Measurements from ENCODE around the gene LCNL1. TPM values are rescaled to one million over a fixed set of nuclear protein-coding genes. Genes with fewer than 3 reads are reported as not detected.

LCNL1 gene
- total RNA-seq, 1 donor from 2014 or later = not detected

DNA sequence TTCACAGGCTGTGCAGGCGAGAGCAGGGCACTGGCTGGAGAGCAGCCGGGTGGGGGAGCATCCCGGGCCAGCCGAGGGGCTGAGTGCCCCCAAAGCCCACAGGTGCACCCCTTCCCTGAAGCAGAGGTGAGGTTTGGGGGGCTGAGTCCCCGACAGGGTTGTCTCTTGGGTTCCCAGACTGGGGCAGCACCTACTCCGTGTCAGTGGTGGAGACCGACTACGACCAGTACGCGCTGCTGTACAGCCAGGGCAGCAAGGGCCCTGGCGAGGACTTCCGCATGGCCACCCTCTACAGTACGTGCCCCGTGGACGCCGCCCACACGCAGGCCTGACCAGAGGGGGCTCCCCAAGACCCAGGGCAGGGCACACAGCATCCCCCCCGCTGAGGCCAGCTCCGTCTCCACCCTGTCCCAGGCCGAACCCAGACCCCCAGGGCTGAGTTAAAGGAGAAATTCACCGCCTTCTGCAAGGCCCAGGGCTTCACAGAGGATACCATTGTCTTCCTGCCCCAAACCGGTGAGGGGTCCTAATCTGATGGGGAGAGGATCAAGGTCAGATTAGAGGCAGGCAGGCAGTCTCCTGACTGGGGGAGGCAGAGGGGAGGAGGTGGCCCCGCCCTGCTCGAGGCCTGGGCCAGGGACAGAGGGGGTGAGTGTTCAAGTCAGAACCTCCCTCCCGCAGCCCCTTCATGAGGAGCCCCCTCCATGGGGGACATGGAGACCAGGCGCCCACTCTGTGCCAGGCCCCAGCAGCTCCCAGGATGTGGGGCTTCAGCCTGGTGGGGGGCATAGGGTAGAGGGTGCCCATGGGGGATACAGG lies 2.8 kb upstream of the LCNL1 start:
- H3K27me3 ChIP-seq = peaks cover 28% of the 10 kb centered on the region
- H4K20me1 ChIP-seq (ENCODE audit: low read depth) = no peaks in the 10 kb centered on the region
- peaks cover 6% of the 10 kb centered on the region for H3K27me3 Mint-ChIP-seq (ENCODE audit: insufficient read depth, low read depth)
- peaks cover 8% of the 10 kb centered on the region for H3K4me1 ChIP-seq
- no peaks in the 10 kb centered on the region for H3K36me3 Mint-ChIP-seq
- no peak overlapping the region for H3K4me3 Mint-ChIP-seq
- no peak overlapping the region for H3K9ac ChIP-seq
- no peak overlapping the region for H3K27ac Mint-ChIP-seq
- no peak overlapping the region for H3K4me2 ChIP-seq
- H3K27ac ChIP-seq = no peak overlapping the region
- no peaks in the 10 kb centered on the region for H3K79me2 ChIP-seq (ENCODE audit: low read depth)
- no peak for TF ChIP-seq EZH2 (IDR thresholded peaks at IDR 0.05)
- no peak for TF ChIP-seq EZH2phosphoT487 (IDR thresholded peaks at IDR 0.05)
- TF ChIP-seq, protein P1, sequence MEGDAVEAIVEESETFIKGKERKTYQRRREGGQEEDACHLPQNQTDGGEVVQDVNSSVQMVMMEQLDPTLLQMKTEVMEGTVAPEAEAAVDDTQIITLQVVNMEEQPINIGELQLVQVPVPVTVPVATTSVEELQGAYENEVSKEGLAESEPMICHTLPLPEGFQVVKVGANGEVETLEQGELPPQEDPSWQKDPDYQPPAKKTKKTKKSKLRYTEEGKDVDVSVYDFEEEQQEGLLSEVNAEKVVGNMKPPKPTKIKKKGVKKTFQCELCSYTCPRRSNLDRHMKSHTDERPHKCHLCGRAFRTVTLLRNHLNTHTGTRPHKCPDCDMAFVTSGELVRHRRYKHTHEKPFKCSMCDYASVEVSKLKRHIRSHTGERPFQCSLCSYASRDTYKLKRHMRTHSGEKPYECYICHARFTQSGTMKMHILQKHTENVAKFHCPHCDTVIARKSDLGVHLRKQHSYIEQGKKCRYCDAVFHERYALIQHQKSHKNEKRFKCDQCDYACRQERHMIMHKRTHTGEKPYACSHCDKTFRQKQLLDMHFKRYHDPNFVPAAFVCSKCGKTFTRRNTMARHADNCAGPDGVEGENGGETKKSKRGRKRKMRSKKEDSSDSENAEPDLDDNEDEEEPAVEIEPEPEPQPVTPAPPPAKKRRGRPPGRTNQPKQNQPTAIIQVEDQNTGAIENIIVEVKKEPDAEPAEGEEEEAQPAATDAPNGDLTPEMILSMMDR (IDR thresholded peaks at IDR 0.05) = no peak
- no peak for DNase-seq (ENCODE audit: low spot score)
- no peaks in the 10 kb centered on the region for H3K9me3 Mint-ChIP-seq
- H3F3A ChIP-seq (ENCODE audit: low read depth) = peaks cover 11% of the 10 kb centered on the region
- H3K4me1 Mint-ChIP-seq = peaks cover 10% of the 10 kb centered on the region
- H3K9me3 ChIP-seq (ENCODE audit: low read depth) = no peaks in the 10 kb centered on the region
- H2AFZ ChIP-seq (replicated peaks) = no peak overlapping the region
- no peaks in the 10 kb centered on the region for H3K36me3 ChIP-seq
- no peak overlapping the region for H3K4me3 ChIP-seq

GRCh38 chr9:136980669-136981478 lies 1.9 kb upstream of the LCNL1 start:
- TF ChIP-seq, protein P1 (IDR thresholded peaks at IDR 0.05) = no peak
- TF ChIP-seq EZH2phosphoT487 (IDR thresholded peaks at IDR 0.05) = no peak
- Histone ChIP-seq H3K9ac (no peak overlapping the region), H3K27ac (no peak overlapping the region), H3K27me3 (peaks cover 36% of the 10 kb centered on the region), H3K4me1 (peaks cover 16% of the 10 kb centered on the region), H3F3A (ENCODE audit: low read depth) (peaks cover 11% of the 10 kb centered on the region), H4K20me1 (ENCODE audit: low read depth) (no peaks in the 10 kb centered on the region), H3K4me2 (no peak overlapping the region), H2AFZ (replicated peaks) (no peak overlapping the region), H3K9me3 (ENCODE audit: low read depth) (no peaks in the 10 kb centered on the region), H3K36me3 (no peaks in the 10 kb centered on the region), H3K79me2 (ENCODE audit: low read depth) (no peaks in the 10 kb centered on the region), H3K4me3 (no peak overlapping the region)
- peaks cover 2% of the 10 kb centered on the region for H3K27me3 Mint-ChIP-seq (ENCODE audit: insufficient read depth, low read depth)
- H3K4me3 Mint-ChIP-seq = no peak overlapping the region
- H3K4me1 Mint-ChIP-seq = peaks cover 8% of the 10 kb centered on the region
- no peaks in the 10 kb centered on the region for H3K9me3 Mint-ChIP-seq
- no peak for DNase-seq (ENCODE audit: low spot score)
- peak overlapping the region; percentile 38 for H3K27ac Mint-ChIP-seq
- no peaks in the 10 kb centered on the region for H3K36me3 Mint-ChIP-seq

DNA sequence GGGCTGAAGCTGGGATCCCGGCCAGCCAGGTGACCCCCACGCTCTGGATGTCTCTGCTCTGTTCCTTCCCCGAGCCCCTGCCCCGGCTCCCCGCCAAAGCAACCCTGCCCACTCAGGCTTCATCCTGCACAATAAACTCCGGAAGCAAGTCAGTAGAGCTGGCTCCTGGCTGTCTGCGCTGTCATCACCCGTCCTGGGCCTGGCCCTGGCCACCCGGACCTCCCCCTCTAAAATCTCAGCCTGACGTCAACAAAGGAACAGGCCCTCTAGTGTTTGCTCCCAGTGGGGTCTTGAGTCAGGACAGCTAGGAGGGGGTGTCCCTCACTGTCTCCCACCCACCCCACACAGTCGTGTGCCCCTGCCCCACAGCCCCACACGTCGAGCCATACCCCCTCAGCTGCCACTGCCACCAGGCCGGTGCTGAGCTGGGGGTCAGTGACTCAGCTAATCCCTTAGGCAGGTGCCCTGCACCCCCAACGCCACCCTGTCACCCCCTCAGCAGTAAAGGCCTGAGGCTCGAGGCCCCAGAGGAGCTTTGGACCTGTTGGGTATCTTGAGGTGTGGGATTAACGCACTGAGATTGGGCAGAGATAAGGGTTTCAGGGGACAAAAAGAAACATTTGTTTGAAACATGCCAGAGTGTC lies 1.1 kb upstream of the LCNL1 start:
- peaks cover 16% of the 10 kb centered on the region for H3K4me1 ChIP-seq
- H3F3A ChIP-seq (ENCODE audit: low read depth) = peaks cover 11% of the 10 kb centered on the region
- H3K27me3 Mint-ChIP-seq (ENCODE audit: insufficient read depth, low read depth) = peaks cover 2% of the 10 kb centered on the region
- no peak overlapping the region for H3K9ac ChIP-seq
- no peaks in the 10 kb centered on the region for H3K36me3 ChIP-seq
- peaks cover 12% of the 10 kb centered on the region for H3K4me1 Mint-ChIP-seq
- H2AFZ ChIP-seq (replicated peaks) = no peak overlapping the region
- H3K27ac ChIP-seq = no peak overlapping the region
- no peaks in the 10 kb centered on the region for H3K9me3 Mint-ChIP-seq
- no peaks in the 10 kb centered on the region for H3K9me3 ChIP-seq (ENCODE audit: low read depth)
- no peaks in the 10 kb centered on the region for H3K79me2 ChIP-seq (ENCODE audit: low read depth)
- no peak overlapping the region for H3K4me3 Mint-ChIP-seq
- DNase-seq (ENCODE audit: low spot score) = no peak
- H3K36me3 Mint-ChIP-seq = no peaks in the 10 kb centered on the region
- TF ChIP-seq, protein P1 (IDR thresholded peaks at IDR 0.05) = no peak
- no peak for TF ChIP-seq EZH2phosphoT487 (IDR thresholded peaks at IDR 0.05)
- no peak for TF ChIP-seq EZH2 (IDR thresholded peaks at IDR 0.05)
- H3K27ac Mint-ChIP-seq = no peak overlapping the region
- H3K27me3 ChIP-seq = peaks cover 44% of the 10 kb centered on the region
- H3K4me2 ChIP-seq = no peak overlapping the region
- H4K20me1 ChIP-seq (ENCODE audit: low read depth) = no peaks in the 10 kb centered on the region
- no peak overlapping the region for H3K4me3 ChIP-seq
